Spinal cord (tissue), 10 donors: ENCODE results near the gene XK. TPM values are rescaled to one million over a fixed set of nuclear protein-coding genes. Genes with fewer than 3 reads are reported as not detected.

ENCODE experiments used
- DNase-seq, 6 donors: peaks; one replicate each; pipeline versions ENCODE4 v3.0.0 to v3.0.0-alpha.2; 2013 to 2015; ENCODE audit warnings: low spot score in 6 of 6, low read depth in 4 of 6
- H3K27ac ChIP-seq: one replicate; pipeline ENCODE4 v1.5.1; 2013; ENCODE audit warnings: low read depth, low read length, control low read depth
- H3K27me3 ChIP-seq: one replicate; pipeline ENCODE4 v1.6.1; 2013; ENCODE audit warnings: low read length; ENCODE audit not compliant: control insufficient read depth, insufficient read depth
- H3K36me3 ChIP-seq: one replicate; pipeline ENCODE4 v1.6.1; 2013; ENCODE audit warnings: low read length; ENCODE audit not compliant: control insufficient read depth, insufficient read depth
- H3K4me1 ChIP-seq: one replicate; pipeline ENCODE4 v1.6.1; 2013; ENCODE audit warnings: low read length; ENCODE audit not compliant: control insufficient read depth, insufficient read depth
- H3K4me3 ChIP-seq: one replicate; pipeline ENCODE4 v1.5.1; 2013; ENCODE audit warnings: low read depth, low read length, control low read depth
- H3K9me3 ChIP-seq: one replicate; pipeline ENCODE4 v1.6.1; 2013; ENCODE audit warnings: low read length; ENCODE audit not compliant: control insufficient read depth, insufficient read depth
- WGBS: methylation state at CpG from one replicate; pipeline ENCODE4 v1.1.5; 2013; ENCODE audit warnings: missing lambda C conversion rate; ENCODE audit not compliant: insufficient coverage; 5-methylcytosine and 5-hydroxymethylcytosine counted together
- polyA plus RNA-seq, 2 donors: library from polyadenylated mRNA; unstranded; fragments of 120-200 nt; gene quantifications; one replicate each; pipeline ENCODE4 v1.2.1, GENCODE V29; 2013; ENCODE audit not compliant: insufficient read length in 2 of 2
- total RNA-seq, 2 donors: library from RNA; depleted of rRNA in 1 of 2; stranded (reverse); fragments of 120-200 nt in 1 of 2; fragments of >200 nt in 1 of 2; gene quantifications; one replicate each; pipeline versions ENCODE4 v1.2.3 to v1.2.4, GENCODE V29; 2013 to 2014
- donor health status: healthy.

Gene XK
- total and polyA plus RNA-seq, 4 donors: 2.6 to 16.1 (median 5.4) TPM

GRCh38 chrX:37745835-37746217 lies 60.2 kb downstream of the XK start:
- no CpG with 5 or more reads among the region's 1 CpG for WGBS
- no peak overlapping the region for H3K4me3 ChIP-seq
- no peaks in the 10 kb centered on the region for H3K36me3 ChIP-seq
- no peaks in the 10 kb centered on the region for H3K4me1 ChIP-seq
- no peaks in the 10 kb centered on the region for H3K27me3 ChIP-seq
- H3K27ac ChIP-seq: no peak overlapping the region
- no peaks in the 10 kb centered on the region for H3K9me3 ChIP-seq
- DNase-seq: no peak

- H3K27me3 ChIP-seq: no peaks in the 10 kb centered on the region
- H3K27ac ChIP-seq: no peak overlapping the region
- H3K9me3 ChIP-seq: no peaks in the 10 kb centered on the region
- no peak for DNase-seq
- 68% methylated on average over 6 of the region's 7 CpGs for WGBS
- no peak overlapping the region for H3K4me3 ChIP-seq
- no peaks in the 10 kb centered on the region for H3K4me1 ChIP-seq
- no peaks in the 10 kb centered on the region for H3K36me3 ChIP-seq
These were observed 60.8 kb downstream of the XK start for GRCh38 chrX:37746218-37746941.

- DNase-seq: no peak
- Histone ChIP-seq H3K27me3 (no peaks in the 10 kb centered on the region), H3K27ac (no peak overlapping the region), H3K4me3 (no peak overlapping the region), H3K4me1 (no peaks in the 10 kb centered on the region), H3K9me3 (no peaks in the 10 kb centered on the region), H3K36me3 (no peaks in the 10 kb centered on the region)
- WGBS: 86% methylated on average over 1 of the region's 1 CpG
These were observed 61.4 kb downstream of the XK start for GRCh38 chrX:37746951-37747350.

GRCh38 chrX:37752281-37752680 lies 66.7 kb downstream of the XK start:
- H3K27me3 ChIP-seq: no peaks in the 10 kb centered on the region
- DNase-seq: peak in 1 of 6 donors; percentile 55

GRCh38 chrX:37752936-37753335 lies 67.3 kb downstream of the XK start:
- no peak for DNase-seq
- Histone ChIP-seq H3K27me3 (no peaks in the 10 kb centered on the region), H3K36me3 (no peaks in the 10 kb centered on the region)

More at GRCh38 chrX:37752281-37752680, 66.7 kb downstream of the XK start:
- no peak overlapping the region for H3K4me3 ChIP-seq
- no peaks in the 10 kb centered on the region for H3K9me3 ChIP-seq
- H3K4me1 ChIP-seq: no peaks in the 10 kb centered on the region
- 100% methylated on average over 1 of the region's 2 CpGs for WGBS
- H3K27ac ChIP-seq: no peak overlapping the region
- H3K36me3 ChIP-seq: no peaks in the 10 kb centered on the region

GRCh38 chrX:37753384-37753783 lies 67.8 kb downstream of the XK start:
- no CpG with 5 or more reads among the region's 2 CpGs for WGBS
- Histone ChIP-seq H3K36me3 (no peaks in the 10 kb centered on the region), H3K27me3 (no peaks in the 10 kb centered on the region), H3K4me1 (no peaks in the 10 kb centered on the region), H3K4me3 (no peak overlapping the region), H3K9me3 (no peaks in the 10 kb centered on the region), H3K27ac (no peak overlapping the region)
- DNase-seq: no peak

More at GRCh38 chrX:37752936-37753335, 67.3 kb downstream of the XK start:
- Histone ChIP-seq H3K4me3 (no peak overlapping the region), H3K4me1 (no peaks in the 10 kb centered on the region), H3K27ac (no peak overlapping the region), H3K9me3 (no peaks in the 10 kb centered on the region)

- H3K9me3 ChIP-seq: no peaks in the 10 kb centered on the region
- 74% methylated on average over 2 of the region's 2 CpGs for WGBS
These were observed 68.9 kb downstream of the XK start for GRCh38 chrX:37754516-37754915.

GRCh38 chrX:37755025-37755424 lies 69.4 kb downstream of the XK start:
- no peaks in the 10 kb centered on the region for H3K36me3 ChIP-seq
- DNase-seq: no peak
- no peak overlapping the region for H3K4me3 ChIP-seq
- H3K9me3 ChIP-seq: no peaks in the 10 kb centered on the region
- H3K4me1 ChIP-seq: no peaks in the 10 kb centered on the region
- H3K27me3 ChIP-seq: no peaks in the 10 kb centered on the region
- H3K27ac ChIP-seq: no peak overlapping the region

More at GRCh38 chrX:37754516-37754915, 68.9 kb downstream of the XK start:
- Histone ChIP-seq H3K4me1 (no peaks in the 10 kb centered on the region), H3K36me3 (no peaks in the 10 kb centered on the region), H3K27me3 (no peaks in the 10 kb centered on the region), H3K4me3 (no peak overlapping the region), H3K27ac (no peak overlapping the region)
- DNase-seq: no peak

GRCh38 chrX:37757082-37757481 lies 71.5 kb downstream of the XK start:
- no peak overlapping the region for H3K27ac ChIP-seq
- no peak for DNase-seq

GRCh38 chrX:37759351-37759750 lies 73.8 kb downstream of the XK start:
- DNase-seq: no peak
- Histone ChIP-seq H3K4me1 (no peaks in the 10 kb centered on the region), H3K27me3 (no peaks in the 10 kb centered on the region), H3K36me3 (no peaks in the 10 kb centered on the region), H3K27ac (no peak overlapping the region), H3K4me3 (no peak overlapping the region), H3K9me3 (no peaks in the 10 kb centered on the region)
- WGBS: no CpG with 5 or more reads among the region's 1 CpG

More at GRCh38 chrX:37757082-37757481, 71.5 kb downstream of the XK start:
- no peak overlapping the region for H3K4me3 ChIP-seq
- H3K36me3 ChIP-seq: no peaks in the 10 kb centered on the region
- H3K27me3 ChIP-seq: no peaks in the 10 kb centered on the region
- no peaks in the 10 kb centered on the region for H3K4me1 ChIP-seq
- H3K9me3 ChIP-seq: no peaks in the 10 kb centered on the region
